K562 (cell line): Measurements from ENCODE around the gene CEMIP2. TPM values are rescaled to one million over a fixed set of nuclear protein-coding genes. Genes with fewer than 3 reads are reported as not detected.

Source experiments
- ATAC-seq: fragments of 200-7000 bp; cut with Tn5 transposase; 3 replicates; pipeline ENCODE4 v1.9.1; 2020; ENCODE audit warnings: moderate library complexity
- BruUV-seq: library from RNA; stranded (reverse); fragments of 400-500 nt; replicated peaks from 2 replicates; lab custom pipeline; 2021; lab: Mats Ljungman, UMichigan
- CTCF ChIA-PET: fragments of 300-600 bp; formaldehyde crosslinking; extraction: SDS; loops from one replicate; lab custom pipeline; 2021; ENCODE audit warnings: low intra/inter-chr PET ratio; lab: Yijun Ruan, JAX
- POLR2A ChIA-PET: fragments of 300-600, 350-650 bp; sonication (Branson Sonifier 250); formaldehyde crosslinking; extraction: SDS; loops from one replicate; lab custom pipeline; 2021; ENCODE audit warnings: antibody characterized with exemption, inconsistent platforms; lab: Yijun Ruan, JAX
- DNase-seq, 4 experiments: peaks; one replicate each; pipeline versions ENCODE4 v3.0.0 to v3.0.0-alpha.2; 2011 to 2018; ENCODE audit warnings: low spot score in 3 of 4, mixed read lengths in 3 of 4; ENCODE audit errors: extremely low read depth in 1 of 4
- FAIRE-seq: peaks from 2 replicates; lab custom pipeline; 2011; peaks lifted over from hg19 to GRCh38; lab: Jason Lieb, UNC
- H2AFZ ChIP-seq: 2 replicates; pipeline ENCODE4 v1.6.0; 2011; ENCODE audit warnings: low read depth, low read length, control low read depth, inconsistent platforms
- H3K27ac ChIP-seq: fragments of 200-600 bp; 3 replicates; pipeline ENCODE4 v1.8.0; 2011; ENCODE audit warnings: low read depth, mild to moderate bottlenecking, control low read depth, inconsistent platforms, low read length, moderate library complexity, mixed read lengths; ENCODE audit errors: extremely low read depth
- H3K27me3 ChIP-seq, 2 experiments: fragments of 300-600 bp in 1 of 2; 2 replicates in 1 of 2; 3 replicates in 1 of 2; pipeline versions ENCODE4 v1.6.0 to v1.8.0; 2011; ENCODE audit warnings: inconsistent platforms in 2 of 2, low read length in 2 of 2, mild to moderate bottlenecking in 1 of 2, mixed read lengths in 1 of 2, moderate library complexity in 1 of 2; ENCODE audit not compliant: control insufficient read depth in 2 of 2, insufficient read depth in 2 of 2
- H3K36me3 ChIP-seq: fragments of 300-600 bp; 3 replicates; pipeline ENCODE4 v1.8.0; 2011; ENCODE audit warnings: mild to moderate bottlenecking, low read length, inconsistent platforms; ENCODE audit not compliant: control insufficient read depth, insufficient read depth
- H3K4me1 ChIP-seq, 2 experiments: fragments of 200-600 bp in 1 of 2; replicated peaks in 1 of 2; 2 replicates in 1 of 2; 3 replicates in 1 of 2; pipeline versions ENCODE4 v1.5.1 to v1.8.0; 2011; ENCODE audit warnings: inconsistent platforms in 2 of 2, low read length in 2 of 2, mild to moderate bottlenecking in 1 of 2, mixed read lengths in 1 of 2, moderate library complexity in 1 of 2; ENCODE audit not compliant: control insufficient read depth in 2 of 2, insufficient read depth in 2 of 2
- H3K4me2 ChIP-seq: 2 replicates; pipeline ENCODE4 v1.6.1; 2011; ENCODE audit warnings: low read length, control low read depth, inconsistent platforms, mixed read lengths; ENCODE audit not compliant: insufficient read depth
- H3K4me3 ChIP-seq: fragments of 200-600 bp; sonication (generic), shearing (Covaris generic); 2 replicates; pipeline ENCODE4 v1.5.1; 2016; ENCODE audit warnings: control low read depth, inconsistent platforms
- H3K79me2 ChIP-seq: fragments of 200-600 bp; 3 replicates; pipeline ENCODE4 v1.8.0; 2011; ENCODE audit warnings: low read length, inconsistent platforms; ENCODE audit not compliant: control insufficient read depth, insufficient read depth
- H3K9ac ChIP-seq, 2 experiments: 2 replicates each; pipeline versions ENCODE4 v1.6.0 to v1.6.1; 2011; ENCODE audit warnings: low read depth in 2 of 2, low read length in 2 of 2, control low read depth in 1 of 2, inconsistent platforms in 1 of 2, mild to moderate bottlenecking in 1 of 2, mixed read lengths in 1 of 2; ENCODE audit not compliant: insufficient read depth in 1 of 2
- H3K9me1 ChIP-seq: one replicate; pipeline ENCODE4 v1.6.0; 2011; ENCODE audit warnings: inconsistent platforms, mild to moderate bottlenecking, low read length, moderate library complexity; ENCODE audit not compliant: control insufficient read depth, insufficient read depth
- H3K9me3 ChIP-seq: replicated peaks from 2 replicates; pipeline ENCODE4 v1.5.1; 2011; ENCODE audit warnings: low read depth, low read length, inconsistent platforms; ENCODE audit not compliant: control insufficient read depth, insufficient read depth
- H4K20me1 ChIP-seq: replicated peaks from 2 replicates; pipeline ENCODE4 v1.6.1; 2011; ENCODE audit warnings: low read length, inconsistent platforms, mixed read lengths; ENCODE audit not compliant: control insufficient read depth, insufficient read depth
- CHD2 ChIP-seq: IDR thresholded peaks from 2 replicates; pipeline ENCODE4 v1.6.1; 2011; ENCODE audit warnings: low read depth, low read length
- FOXM1 ChIP-seq, 2 experiments: fragments of 450-650 bp in 1 of 2; sonication (generic) in 1 of 2; formaldehyde crosslinking in 1 of 2; IDR thresholded peaks; 2 replicates each; pipeline versions ENCODE4 v1.6.1 to v1.9.0; 2017 to 2022; ENCODE audit warnings: low read depth in 2 of 2, mild to moderate bottlenecking in 2 of 2, missing genetic modification reagents in 1 of 2, moderate library complexity in 1 of 2
- KHSRP ChIP-seq: fragments of 450-650 bp; IDR thresholded peaks from 2 replicates; pipeline ENCODE4 v1.6.1; 2017
- NR3C1 ChIP-seq: sonication (generic); formaldehyde crosslinking; IDR thresholded peaks from 2 replicates; pipeline ENCODE4 v1.8.1; 2022; ENCODE audit warnings: missing genetic modification reagents
- PCBP2 ChIP-seq: fragments of 200-400 bp; formaldehyde crosslinking; IDR thresholded peaks from 2 replicates; pipeline ENCODE4 v1.6.1; 2018; ENCODE audit warnings: low read length, low read depth, mild to moderate bottlenecking, moderate library complexity; ENCODE audit not compliant: poor library complexity, severe bottlenecking
- XRCC3 ChIP-seq: fragments of 450-650 bp; IDR thresholded peaks from 2 replicates; pipeline ENCODE4 v1.6.1; 2017; ENCODE audit warnings: mild to moderate bottlenecking, moderate library complexity
- WGBS: fragments of 100-300 bp; shearing (Covaris generic); methylation state at CpG from one replicate; pipeline ENCODE4 v1.1.6; 2016; ENCODE audit warnings: low coverage, mixed read lengths; ENCODE audit not compliant: insufficient coverage; ENCODE audit errors: missing lambda C conversion rate; 5-methylcytosine and 5-hydroxymethylcytosine counted together
- in situ Hi-C: fragments of 300-500 bp; cut with MboI; formaldehyde crosslinking; loops from 4 replicates; pipeline ENCODE4 v1.15.0; 2018; ENCODE audit warnings: inconsistent platforms, mixed read lengths
- intact Hi-C: fragments of 100-400 bp; cut with micrococcal nuclease; formaldehyde crosslinking; loops from 2 replicates; pipeline ENCODE4 v1.14.2; 2022
- polyA plus RNA-seq, 8 experiments: library from polyadenylated mRNA; depleted of rRNA in 4 of 8; stranded (reverse) in 5 of 8; unstranded in 3 of 8; fragments of >200 nt; fragmentation: Nextera tagmentation in 2 of 8; fragmentation: Illumina TruSeq in 1 of 8; extraction: Ambion mirVana in 2 of 8; extraction: Trizol in 1 of 8; gene quantifications; 2 replicates each; pipeline versions ENCODE4 v1.2.1 to v1.2.3, GENCODE V29; 2011 to 2014; ENCODE audit warnings: inconsistent platforms in 1 of 8, missing spikeins in 1 of 8
- total RNA-seq, 7 experiments: library from RNA; depleted of rRNA in 6 of 7; stranded (reverse); fragments of >200 nt in 6 of 7; fragmentation: Illumina TruSeq in 2 of 7; extraction: Trizol in 2 of 7; gene quantifications; 2 replicates each; pipeline versions ENCODE4 v1.2.1 to v1.2.3, GENCODE V29; 2011 to 2021; ENCODE audit warnings: low replicate concordance in 1 of 7
- TF ChIP-seq, protein P1 (sequence below): sonication (generic); formaldehyde crosslinking; IDR thresholded peaks from 2 replicates; pipeline ENCODE4 v1.8.1; 2023; ENCODE audit warnings: mild to moderate bottlenecking, missing genetic modification reagents

CEMIP2 gene
- total and polyA plus RNA-seq, 9 of the 15 experiments (the other 6 are each of a cell fraction or from before 2014, with no cell fraction given): 5.4 to 29.9 (median 14.2) TPM

DNA sequence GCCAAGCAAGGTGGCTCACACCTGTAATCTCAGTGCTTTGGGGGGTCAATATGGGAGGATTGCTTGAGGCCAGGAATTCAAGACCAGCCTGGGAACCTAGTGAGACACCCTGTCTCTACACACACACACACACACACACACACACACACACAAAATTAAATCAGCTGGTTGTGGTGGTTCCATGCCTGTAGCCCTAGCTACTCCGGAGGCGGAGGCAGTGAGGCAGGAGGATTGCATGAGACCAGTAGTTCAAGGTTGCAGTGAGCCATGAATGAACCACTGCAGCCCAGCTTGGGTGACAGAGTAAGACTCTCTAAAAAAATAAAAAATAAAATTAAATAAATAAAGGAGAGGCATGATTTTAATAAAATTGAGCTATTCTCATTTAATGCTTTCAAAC, 13.1 kb downstream of the CEMIP2 start:
- Histone ChIP-seq H3K9me1 (no peaks in the 10 kb centered on the region), H3K27ac (no peak overlapping the region), H3K9ac (no peak overlapping the region), H3K4me3 (no peak overlapping the region), H3K27me3 (no peaks in the 10 kb centered on the region), H3K79me2 (peaks cover 63% of the 10 kb centered on the region), H3K4me2 (no peak overlapping the region), H3K9me3 (no peaks in the 10 kb centered on the region; the same call in 1 of the 2 replicates)
- BruUV-seq: no TSS peak
- DNase-seq: no peak
- in situ Hi-C loops: no loop called here
- TF ChIP-seq NR3C1 (CRISPR knock-in tag) (no peak), FOXM1 (IDR thresholded peaks at IDR 0.05; ENCODE audit: low read depth) (no peak), FOXM1 (CRISPR knock-in tag; IDR thresholded peaks at IDR 0.05; ENCODE audit: low read depth) (no peak), XRCC3 (no peak), PCBP2 (no peak), CHD2 (no peak), KHSRP (no peak)
- TF ChIP-seq, protein P1, sequence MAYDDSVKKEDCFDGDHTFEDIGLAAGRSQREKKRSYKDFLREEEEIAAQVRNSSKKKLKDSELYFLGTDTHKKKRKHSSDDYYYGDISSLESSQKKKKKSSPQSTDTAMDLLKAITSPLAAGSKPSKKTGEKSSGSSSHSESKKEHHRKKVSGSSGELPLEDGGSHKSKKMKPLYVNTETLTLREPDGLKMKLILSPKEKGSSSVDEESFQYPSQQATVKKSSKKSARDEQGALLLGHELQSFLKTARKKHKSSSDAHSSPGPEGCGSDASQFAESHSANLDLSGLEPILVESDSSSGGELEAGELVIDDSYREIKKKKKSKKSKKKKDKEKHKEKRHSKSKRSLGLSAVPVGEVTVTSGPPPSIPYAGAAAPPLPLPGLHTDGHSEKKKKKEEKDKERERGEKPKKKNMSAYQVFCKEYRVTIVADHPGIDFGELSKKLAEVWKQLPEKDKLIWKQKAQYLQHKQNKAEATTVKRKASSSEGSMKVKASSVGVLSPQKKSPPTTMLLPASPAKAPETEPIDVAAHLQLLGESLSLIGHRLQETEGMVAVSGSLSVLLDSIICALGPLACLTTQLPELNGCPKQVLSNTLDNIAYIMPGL (CRISPR knock-in tag): no peak
- TF ChIP-seq, all 486 proteins: peak for 0
- ATAC-seq: peak; percentile 38; the same call in 1 of the 3 replicates
- intact Hi-C loops: no loop called here
- H2AFZ ChIP-seq: no peak overlapping the region
- no peaks in the 10 kb centered on the region for H3K36me3 ChIP-seq
- no peaks in the 10 kb centered on the region for H4K20me1 ChIP-seq
- ChIA-PET POLR2A (no interaction called here), CTCF (no interaction called here)
- FAIRE-seq: no peak
- 67% methylated on average over 2 of the region's 2 CpGs for WGBS
- peaks cover 0 to 12% of the 10 kb centered on the region in 2 experiments; a peak in 4 of 5 replicates for H3K4me1 ChIP-seq
